ENCODE results near the gene CDK12.
"Not testable (repeated sequence)": the region's sequence is repeated elsewhere in the genome, so short reads cannot be mapped to it uniquely, and the experiment has no call there.

CDK12 gene

GRCh38 chr17:39462631-39463375 is 1.5 kb downstream of the CDK12 start:
- H3K9me3 ChIP-seq (ENCODE audit: control insufficient read depth, low read length): no peaks in the 10 kb centered on the region
- H3K27ac ChIP-seq (ENCODE audit: insufficient read depth, low read depth, low read length, poor library complexity, severe bottlenecking): no peak overlapping the region
- H3K36me3 ChIP-seq (ENCODE audit: control insufficient read depth, insufficient read depth, low read length): no peaks in the 10 kb centered on the region
- H3K4me1 ChIP-seq (ENCODE audit: control insufficient read depth, insufficient read depth, low read length): peaks cover 8% of the 10 kb centered on the region
- H3K4me3 ChIP-seq (ENCODE audit: insufficient read depth, low read depth, low read length): peak overlapping the region; percentile 97
- 6 to 9% methylated on average over 28 of the region's 28 CpGs for WGBS, 2 experiments
- no peaks in the 10 kb centered on the region for H3K27me3 ChIP-seq (ENCODE audit: control insufficient read depth, insufficient read depth, low read length, poor library complexity, severe bottlenecking)

- H3K4me1 ChIP-seq (ENCODE audit: control insufficient read depth, insufficient read depth, low read length); H3K36me3 ChIP-seq (ENCODE audit: control insufficient read depth, insufficient read depth, low read length); H3K9me3 ChIP-seq (ENCODE audit: control insufficient read depth, low read length); H3K27me3 ChIP-seq (ENCODE audit: control insufficient read depth, insufficient read depth, low read length, poor library complexity, severe bottlenecking); H3K27ac ChIP-seq (ENCODE audit: insufficient read depth, low read depth, low read length, poor library complexity, severe bottlenecking): not testable (repeated sequence)
- 94 to 95% methylated on average over 11 of the region's 11 CpGs for WGBS, 2 experiments
- peak overlapping the region; percentile 97 for H3K4me3 ChIP-seq (ENCODE audit: insufficient read depth, low read depth, low read length)
These were observed 3.4 kb downstream of the CDK12 start for GRCh38 chr17:39464639-39465181.

- H3K27ac ChIP-seq (ENCODE audit: insufficient read depth, low read depth, low read length, poor library complexity, severe bottlenecking); H3K27me3 ChIP-seq (ENCODE audit: control insufficient read depth, insufficient read depth, low read length, poor library complexity, severe bottlenecking); H3K4me1 ChIP-seq (ENCODE audit: control insufficient read depth, insufficient read depth, low read length); H3K4me3 ChIP-seq (ENCODE audit: insufficient read depth, low read depth, low read length); H3K9me3 ChIP-seq (ENCODE audit: control insufficient read depth, low read length): not testable (repeated sequence)
- WGBS, 2 experiments: 90 to 94% methylated on average over 8 to 11 of the region's 11 CpGs
- H3K36me3 ChIP-seq (ENCODE audit: control insufficient read depth, insufficient read depth, low read length): peaks cover 25% of the 10 kb centered on the region
These were observed 7.3 kb downstream of the CDK12 start for GRCh38 chr17:39468610-39469009.

- H3K4me1 ChIP-seq (ENCODE audit: control insufficient read depth, insufficient read depth, low read length): no peaks in the 10 kb centered on the region
- no peak overlapping the region for H3K4me3 ChIP-seq (ENCODE audit: insufficient read depth, low read depth, low read length)
- peaks cover 30% of the 10 kb centered on the region for H3K36me3 ChIP-seq (ENCODE audit: control insufficient read depth, insufficient read depth, low read length)
- WGBS, 2 experiments: 93 to 94% methylated on average over 7 of the region's 7 CpGs
- no peak overlapping the region for H3K27ac ChIP-seq (ENCODE audit: insufficient read depth, low read depth, low read length, poor library complexity, severe bottlenecking)
- H3K27me3 ChIP-seq (ENCODE audit: control insufficient read depth, insufficient read depth, low read length, poor library complexity, severe bottlenecking): no peaks in the 10 kb centered on the region
- no peaks in the 10 kb centered on the region for H3K9me3 ChIP-seq (ENCODE audit: control insufficient read depth, low read length)
These were observed 12.0 kb downstream of the CDK12 start for GRCh38 chr17:39473310-39473709.

GRCh38 chr17:39479631-39480030 is 18.3 kb downstream of the CDK12 start:
- not testable (repeated sequence) for H3K9me3 ChIP-seq (ENCODE audit: control insufficient read depth, low read length); H3K4me1 ChIP-seq (ENCODE audit: control insufficient read depth, insufficient read depth, low read length); H3K27ac ChIP-seq (ENCODE audit: insufficient read depth, low read depth, low read length, poor library complexity, severe bottlenecking); H3K27me3 ChIP-seq (ENCODE audit: control insufficient read depth, insufficient read depth, low read length, poor library complexity, severe bottlenecking); H3K36me3 ChIP-seq (ENCODE audit: control insufficient read depth, insufficient read depth, low read length); H3K4me3 ChIP-seq (ENCODE audit: insufficient read depth, low read depth, low read length)
- WGBS, 2 experiments: 95 to 98% methylated on average over 8 of the region's 8 CpGs

- H3K36me3 ChIP-seq (ENCODE audit: control insufficient read depth, insufficient read depth, low read length): peaks cover 4% of the 10 kb centered on the region
- H3K27me3 ChIP-seq (ENCODE audit: control insufficient read depth, insufficient read depth, low read length, poor library complexity, severe bottlenecking): no peaks in the 10 kb centered on the region
- WGBS, 2 experiments: 97 to 100% methylated on average over 1 to 3 of the region's 6 CpGs
These were observed 22.2 kb downstream of the CDK12 start for GRCh38 chr17:39483506-39483905.

GRCh38 chr17:39484178-39484577 is 22.9 kb downstream of the CDK12 start:
- Histone ChIP-seq H3K9me3 (ENCODE audit: control insufficient read depth, low read length) (no peaks in the 10 kb centered on the region), H3K4me3 (ENCODE audit: insufficient read depth, low read depth, low read length) (no peak overlapping the region), H3K27me3 (ENCODE audit: control insufficient read depth, insufficient read depth, low read length, poor library complexity, severe bottlenecking) (no peaks in the 10 kb centered on the region), H3K4me1 (ENCODE audit: control insufficient read depth, insufficient read depth, low read length) (no peaks in the 10 kb centered on the region), H3K36me3 (ENCODE audit: control insufficient read depth, insufficient read depth, low read length) (peaks cover 4% of the 10 kb centered on the region), H3K27ac (ENCODE audit: insufficient read depth, low read depth, low read length, poor library complexity, severe bottlenecking) (no peak overlapping the region)
- WGBS, 2 experiments: 90 to 94% methylated on average over 2 of the region's 2 CpGs

More at GRCh38 chr17:39483506-39483905, 22.2 kb downstream of the CDK12 start:
- Histone ChIP-seq H3K4me1 (ENCODE audit: control insufficient read depth, insufficient read depth, low read length) (no peaks in the 10 kb centered on the region), H3K4me3 (ENCODE audit: insufficient read depth, low read depth, low read length) (no peak overlapping the region), H3K9me3 (ENCODE audit: control insufficient read depth, low read length) (no peaks in the 10 kb centered on the region), H3K27ac (ENCODE audit: insufficient read depth, low read depth, low read length, poor library complexity, severe bottlenecking) (no peak overlapping the region)

GRCh38 chr17:39485555-39485954 is 24.3 kb downstream of the CDK12 start:
- WGBS, 2 experiments: 91 to 97% methylated on average over 4 to 5 of the region's 5 CpGs
- no peak overlapping the region for H3K27ac ChIP-seq (ENCODE audit: insufficient read depth, low read depth, low read length, poor library complexity, severe bottlenecking)
- H3K27me3 ChIP-seq (ENCODE audit: control insufficient read depth, insufficient read depth, low read length, poor library complexity, severe bottlenecking): no peaks in the 10 kb centered on the region
- no peak overlapping the region for H3K4me3 ChIP-seq (ENCODE audit: insufficient read depth, low read depth, low read length)
- H3K9me3 ChIP-seq (ENCODE audit: control insufficient read depth, low read length): no peaks in the 10 kb centered on the region
- no peaks in the 10 kb centered on the region for H3K4me1 ChIP-seq (ENCODE audit: control insufficient read depth, insufficient read depth, low read length)
- H3K36me3 ChIP-seq (ENCODE audit: control insufficient read depth, insufficient read depth, low read length): peaks cover 8% of the 10 kb centered on the region

GRCh38 chr17:39486242-39486641 is 25.0 kb downstream of the CDK12 start:
- 91 to 92% methylated on average over 2 of the region's 2 CpGs for WGBS, 2 experiments
- Histone ChIP-seq H3K4me3 (ENCODE audit: insufficient read depth, low read depth, low read length) (no peak overlapping the region), H3K9me3 (ENCODE audit: control insufficient read depth, low read length) (no peaks in the 10 kb centered on the region), H3K36me3 (ENCODE audit: control insufficient read depth, insufficient read depth, low read length) (peaks cover 13% of the 10 kb centered on the region), H3K4me1 (ENCODE audit: control insufficient read depth, insufficient read depth, low read length) (no peaks in the 10 kb centered on the region), H3K27ac (ENCODE audit: insufficient read depth, low read depth, low read length, poor library complexity, severe bottlenecking) (no peak overlapping the region), H3K27me3 (ENCODE audit: control insufficient read depth, insufficient read depth, low read length, poor library complexity, severe bottlenecking) (no peaks in the 10 kb centered on the region)

GRCh38 chr17:39487490-39487889 is 26.2 kb downstream of the CDK12 start:
- not testable (repeated sequence) for H3K27me3 ChIP-seq (ENCODE audit: control insufficient read depth, insufficient read depth, low read length, poor library complexity, severe bottlenecking)
- 96 to 97% methylated on average over 3 of the region's 3 CpGs for WGBS, 2 experiments
- peaks cover 19% of the 10 kb centered on the region for H3K36me3 ChIP-seq (ENCODE audit: control insufficient read depth, insufficient read depth, low read length)

More at GRCh38 chr17:39487490-39487889, 26.2 kb downstream of the CDK12 start:
- H3K27ac ChIP-seq (ENCODE audit: insufficient read depth, low read depth, low read length, poor library complexity, severe bottlenecking); H3K4me1 ChIP-seq (ENCODE audit: control insufficient read depth, insufficient read depth, low read length); H3K9me3 ChIP-seq (ENCODE audit: control insufficient read depth, low read length); H3K4me3 ChIP-seq (ENCODE audit: insufficient read depth, low read depth, low read length): not testable (repeated sequence)

Measured in ectodermal cell (in vitro differentiated cells).